ENCODE results near the gene CFAP73. TPM values are rescaled to one million over a fixed set of nuclear protein-coding genes. Genes with fewer than 3 reads are reported as not detected.

CFAP73 gene
- total RNA-seq, 1 donor = not detected

DNA sequence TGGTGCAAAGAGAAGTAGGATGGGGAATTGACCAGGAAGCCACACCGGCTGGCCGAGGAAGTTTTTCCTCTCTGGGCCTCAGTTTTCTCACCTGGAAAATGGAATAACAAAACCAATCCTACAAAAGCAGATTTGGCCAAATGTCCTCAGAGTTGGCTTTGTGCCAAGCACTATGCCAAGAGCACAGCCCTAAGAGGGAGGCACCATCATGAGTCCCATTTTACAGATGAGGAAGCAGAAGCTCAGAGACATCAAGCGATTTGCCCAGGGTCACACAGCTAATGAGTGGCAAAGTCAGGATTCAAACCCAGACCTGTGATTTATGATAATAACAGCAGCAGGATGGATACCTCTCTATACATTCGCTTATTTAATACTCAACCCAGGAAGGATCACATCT is 41.2 kb upstream of the CFAP73 start:
- TF ChIP-seq, protein P1, sequence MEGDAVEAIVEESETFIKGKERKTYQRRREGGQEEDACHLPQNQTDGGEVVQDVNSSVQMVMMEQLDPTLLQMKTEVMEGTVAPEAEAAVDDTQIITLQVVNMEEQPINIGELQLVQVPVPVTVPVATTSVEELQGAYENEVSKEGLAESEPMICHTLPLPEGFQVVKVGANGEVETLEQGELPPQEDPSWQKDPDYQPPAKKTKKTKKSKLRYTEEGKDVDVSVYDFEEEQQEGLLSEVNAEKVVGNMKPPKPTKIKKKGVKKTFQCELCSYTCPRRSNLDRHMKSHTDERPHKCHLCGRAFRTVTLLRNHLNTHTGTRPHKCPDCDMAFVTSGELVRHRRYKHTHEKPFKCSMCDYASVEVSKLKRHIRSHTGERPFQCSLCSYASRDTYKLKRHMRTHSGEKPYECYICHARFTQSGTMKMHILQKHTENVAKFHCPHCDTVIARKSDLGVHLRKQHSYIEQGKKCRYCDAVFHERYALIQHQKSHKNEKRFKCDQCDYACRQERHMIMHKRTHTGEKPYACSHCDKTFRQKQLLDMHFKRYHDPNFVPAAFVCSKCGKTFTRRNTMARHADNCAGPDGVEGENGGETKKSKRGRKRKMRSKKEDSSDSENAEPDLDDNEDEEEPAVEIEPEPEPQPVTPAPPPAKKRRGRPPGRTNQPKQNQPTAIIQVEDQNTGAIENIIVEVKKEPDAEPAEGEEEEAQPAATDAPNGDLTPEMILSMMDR (IDR thresholded peaks at IDR 0.05; ENCODE audit: extremely low read depth, low read depth, low read length) = no peak
- Histone ChIP-seq H3K79me2 (ENCODE audit: insufficient read depth, low read length) (no peaks in the 10 kb centered on the region), H4K20me1 (ENCODE audit: insufficient read depth, low read length) (no peaks in the 10 kb centered on the region), H3K27ac (ENCODE audit: low read depth, low read length) (no peak overlapping the region), H3K27me3 (ENCODE audit: insufficient read depth, low read length) (peaks cover 4% of the 10 kb centered on the region), H3K9me3 (ENCODE audit: low read depth, low read length) (no peaks in the 10 kb centered on the region), H3K4me2 (ENCODE audit: insufficient read depth, low read length) (no peak overlapping the region), H3K4me1 (ENCODE audit: insufficient read depth, low read length) (no peaks in the 10 kb centered on the region), H3K4me3 (ENCODE audit: insufficient read depth, low read length) (no peak overlapping the region), H3K36me3 (ENCODE audit: insufficient read depth, low read length) (no peaks in the 10 kb centered on the region), H2AFZ (ENCODE audit: low read length) (no peak overlapping the region)
- DNase-seq (ENCODE audit: insufficient read length, low spot score, missing footprints) = peak; percentile 69

DNA sequence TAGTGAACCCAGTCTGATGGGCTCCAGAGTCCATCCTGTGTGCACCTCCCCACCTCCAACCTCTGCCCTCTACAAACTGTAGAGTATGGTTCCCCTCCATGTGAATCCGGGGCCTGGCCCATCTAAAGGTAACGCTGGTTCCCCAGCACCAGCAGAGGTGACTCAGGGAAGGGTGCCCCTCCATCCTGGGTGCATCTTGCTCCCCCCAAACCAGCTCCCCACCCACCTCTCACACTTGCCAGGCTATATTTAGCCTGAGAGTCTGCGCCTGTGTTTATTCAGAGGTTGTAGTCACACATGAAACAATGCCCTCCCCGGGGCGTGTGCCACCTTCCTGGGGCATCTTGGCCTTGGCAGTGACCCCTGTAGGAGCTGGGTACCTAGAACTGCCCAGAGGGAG is 40.2 kb upstream of the CFAP73 start:
- DNase-seq (ENCODE audit: insufficient read length, low spot score, missing footprints) = peak; percentile 66
- no peak overlapping the region for H3K4me2 ChIP-seq (ENCODE audit: insufficient read depth, low read length)
- no peaks in the 10 kb centered on the region for H3K9me3 ChIP-seq (ENCODE audit: low read depth, low read length)
- H3K79me2 ChIP-seq (ENCODE audit: insufficient read depth, low read length) = no peaks in the 10 kb centered on the region
- H3K4me1 ChIP-seq (ENCODE audit: insufficient read depth, low read length) = no peaks in the 10 kb centered on the region
- no peak overlapping the region for H3K27ac ChIP-seq (ENCODE audit: low read depth, low read length)
- H3K36me3 ChIP-seq (ENCODE audit: insufficient read depth, low read length) = no peaks in the 10 kb centered on the region
- no peak overlapping the region for H3K4me3 ChIP-seq (ENCODE audit: insufficient read depth, low read length)
- H4K20me1 ChIP-seq (ENCODE audit: insufficient read depth, low read length) = no peaks in the 10 kb centered on the region
- H2AFZ ChIP-seq (ENCODE audit: low read length) = no peak overlapping the region
- peaks cover 6% of the 10 kb centered on the region for H3K27me3 ChIP-seq (ENCODE audit: insufficient read depth, low read length)
- TF ChIP-seq, protein P1 (IDR thresholded peaks at IDR 0.05; ENCODE audit: extremely low read depth, low read depth, low read length) = no peak

DNA sequence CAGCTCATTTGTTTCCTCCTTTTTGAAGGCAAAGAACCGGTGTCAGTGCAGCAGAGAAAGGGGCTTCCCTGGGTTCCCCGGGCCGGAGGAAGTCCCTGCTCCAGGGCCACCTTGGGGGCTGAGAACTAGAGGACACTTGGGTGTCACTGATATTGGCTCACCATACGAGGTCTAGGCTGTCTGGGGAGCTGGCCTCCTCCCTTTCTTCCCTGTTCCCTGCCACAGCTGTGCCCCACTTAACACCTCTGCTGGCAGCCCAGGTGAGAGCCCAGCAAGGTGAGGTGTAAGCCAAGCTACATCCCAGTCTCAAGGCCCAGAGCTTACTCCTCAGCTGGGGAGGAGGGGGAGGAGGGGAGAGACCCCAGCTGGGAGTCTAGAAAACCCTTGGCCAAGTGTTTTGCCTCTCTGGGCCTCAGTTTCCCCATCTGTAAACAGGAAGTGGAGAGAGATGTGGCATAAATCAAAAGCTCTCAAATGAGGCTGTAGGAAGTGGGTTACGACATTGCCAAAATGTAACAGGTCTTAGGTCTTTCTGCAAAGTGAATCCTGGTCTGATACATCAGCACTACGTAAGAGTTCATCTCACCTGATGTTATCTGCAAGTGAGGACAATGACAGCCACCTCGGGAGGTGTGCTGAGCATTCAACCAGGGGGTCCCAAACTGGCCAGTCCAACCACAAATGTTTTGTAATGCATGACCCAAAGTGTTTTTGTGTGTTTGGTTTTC is 39.5 kb upstream of the CFAP73 start:
- Histone ChIP-seq H2AFZ (ENCODE audit: low read length) (no peak overlapping the region), H3K27me3 (ENCODE audit: insufficient read depth, low read length) (peaks cover 6% of the 10 kb centered on the region), H4K20me1 (ENCODE audit: insufficient read depth, low read length) (no peaks in the 10 kb centered on the region), H3K4me1 (ENCODE audit: insufficient read depth, low read length) (no peaks in the 10 kb centered on the region), H3K27ac (ENCODE audit: low read depth, low read length) (no peak overlapping the region), H3K79me2 (ENCODE audit: insufficient read depth, low read length) (no peaks in the 10 kb centered on the region), H3K4me3 (ENCODE audit: insufficient read depth, low read length) (no peak overlapping the region), H3K9me3 (ENCODE audit: low read depth, low read length) (no peaks in the 10 kb centered on the region), H3K36me3 (ENCODE audit: insufficient read depth, low read length) (no peaks in the 10 kb centered on the region), H3K4me2 (ENCODE audit: insufficient read depth, low read length) (no peak overlapping the region)
- peak; percentile 82 for DNase-seq (ENCODE audit: insufficient read length, low spot score, missing footprints)
- TF ChIP-seq, protein P1 (IDR thresholded peaks at IDR 0.05; ENCODE audit: extremely low read depth, low read depth, low read length) = no peak

DNA sequence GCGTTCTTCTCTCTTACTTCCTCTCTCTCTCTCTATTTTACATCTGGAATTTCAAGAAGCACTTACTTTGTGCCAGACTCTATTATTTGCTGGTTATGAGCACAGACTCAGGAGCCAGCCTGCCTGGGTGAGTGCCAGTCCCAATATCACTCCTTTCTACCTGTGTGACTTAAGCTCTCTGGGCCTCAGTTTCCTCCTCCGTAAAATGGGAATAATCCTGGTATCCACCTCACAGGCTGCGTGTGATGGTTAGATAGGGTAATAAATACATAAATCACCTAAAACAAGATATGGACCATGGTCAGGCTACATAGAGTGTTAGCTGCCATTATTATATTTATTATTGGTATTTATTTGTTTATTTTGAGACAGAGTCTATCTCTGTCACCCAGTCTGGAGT is 38.3 kb upstream of the CFAP73 start:
- Histone ChIP-seq H3K79me2 (ENCODE audit: insufficient read depth, low read length) (no peaks in the 10 kb centered on the region), H3K27ac (ENCODE audit: low read depth, low read length) (no peak overlapping the region), H4K20me1 (ENCODE audit: insufficient read depth, low read length) (no peaks in the 10 kb centered on the region), H3K4me3 (ENCODE audit: insufficient read depth, low read length) (no peak overlapping the region), H3K36me3 (ENCODE audit: insufficient read depth, low read length) (no peaks in the 10 kb centered on the region), H3K27me3 (ENCODE audit: insufficient read depth, low read length) (peaks cover 6% of the 10 kb centered on the region), H2AFZ (ENCODE audit: low read length) (no peak overlapping the region), H3K4me2 (ENCODE audit: insufficient read depth, low read length) (no peak overlapping the region), H3K4me1 (ENCODE audit: insufficient read depth, low read length) (no peaks in the 10 kb centered on the region), H3K9me3 (ENCODE audit: low read depth, low read length) (no peaks in the 10 kb centered on the region)
- TF ChIP-seq, protein P1 (IDR thresholded peaks at IDR 0.05; ENCODE audit: extremely low read depth, low read depth, low read length) = no peak
- peak; percentile 27 for DNase-seq (ENCODE audit: insufficient read length, low spot score, missing footprints)
